HG02973 (cell line): ENCODE data around the gene HADHB.
"Not testable (repeated sequence)": the region's sequence is repeated elsewhere in the genome, so short reads cannot be mapped to it uniquely, and the experiment has no call there.

Source experiments
- ATAC-seq: cut with Tn5 transposase; IDR thresholded peaks from one replicate; pipeline ENCODE4 v1.9.1; 2021; ENCODE audit warnings: moderate library complexity; ENCODE audit not compliant: unreplicated experiment

HADHB gene

GRCh38 chr2:26325851-26326250 lies 81.1 kb downstream of the HADHB start:
- ATAC-seq, result no peak

GRCh38 chr2:26326514-26326913 lies 81.8 kb downstream of the HADHB start:
- ATAC-seq, result no peak

GRCh38 chr2:26327291-26328272 lies 82.8 kb downstream of the HADHB start:
- no peak for ATAC-seq

GRCh38 chr2:26329083-26329482 lies 84.3 kb downstream of the HADHB start:
- ATAC-seq, result not testable (repeated sequence)

GRCh38 chr2:26330114-26330549 lies 85.4 kb downstream of the HADHB start:
- no peak for ATAC-seq

GRCh38 chr2:26330604-26331003 lies 85.9 kb downstream of the HADHB start:
- no peak for ATAC-seq

- ATAC-seq, result not testable (repeated sequence)
These were observed 86.6 kb downstream of the HADHB start for GRCh38 chr2:26331321-26331720.

GRCh38 chr2:26333293-26333692 lies 88.6 kb downstream of the HADHB start:
- ATAC-seq, result no peak

GRCh38 chr2:26335231-26335630 lies 90.5 kb downstream of the HADHB start:
- no peak for ATAC-seq

- ATAC-seq, result no peak
These were observed 92.0 kb downstream of the HADHB start for GRCh38 chr2:26336719-26337118.

GRCh38 chr2:26337298-26337697 lies 92.6 kb downstream of the HADHB start:
- no peak for ATAC-seq
